Hematopoietic multipotent progenitor cell treated with erythropoietin and hydrocortisone succinate and interleukin-3 and kit ligand, for 15 days (in vitro differentiated cells): Measurements from ENCODE around the gene DNPH1.

Source experiments
- DNase-seq: peaks from one replicate; pipeline ENCODE4 v3.0.0-alpha.2; 2015; ENCODE audit warnings: low spot score

Gene DNPH1

GRCh38 chr6:43263314-43264178 is 34.3 kb upstream of the DNPH1 start:
- DNase-seq = peak; percentile 48

GRCh38 chr6:43262780-43263313 is 33.6 kb upstream of the DNPH1 start:
- DNase-seq = no peak

DNA sequence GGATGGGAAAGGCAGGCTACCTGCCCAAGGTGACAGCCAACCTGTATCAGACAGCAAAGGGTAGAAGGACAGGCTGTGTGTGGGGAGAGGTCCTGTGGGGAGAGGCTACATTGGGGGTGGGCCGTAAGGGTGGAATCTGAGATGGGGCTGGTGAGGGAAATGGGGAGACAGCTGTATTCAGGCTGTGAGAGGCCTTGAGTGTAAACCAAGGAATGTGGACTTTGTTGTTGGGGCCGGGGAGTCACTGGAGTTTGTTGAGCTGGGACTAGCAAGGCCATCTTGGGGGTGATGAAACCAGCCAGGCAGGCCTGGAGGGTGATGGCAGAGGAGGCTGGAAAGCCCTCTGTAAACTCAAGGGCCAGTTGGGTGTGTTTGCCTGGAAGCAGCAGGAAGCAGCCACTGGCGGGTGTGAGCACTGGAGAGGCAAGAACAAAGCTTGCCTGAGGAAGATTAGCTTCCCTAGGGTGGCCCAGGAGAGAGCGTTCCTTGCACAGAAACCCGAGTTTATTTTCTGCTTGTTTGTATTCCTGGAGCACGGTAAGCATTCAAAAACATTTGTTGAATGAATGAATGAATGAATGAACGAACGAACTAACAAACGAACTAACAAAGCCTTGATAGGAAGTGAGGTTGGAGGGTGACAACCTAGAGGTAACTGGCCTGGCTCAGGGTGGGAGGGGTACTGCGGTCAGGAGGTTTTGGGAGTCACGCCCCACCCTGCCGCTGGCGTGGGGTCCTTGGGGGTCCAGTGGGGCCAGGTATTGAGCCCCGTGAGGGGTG is 32.9 kb upstream of the DNPH1 start:
- no peak for DNase-seq

DNA sequence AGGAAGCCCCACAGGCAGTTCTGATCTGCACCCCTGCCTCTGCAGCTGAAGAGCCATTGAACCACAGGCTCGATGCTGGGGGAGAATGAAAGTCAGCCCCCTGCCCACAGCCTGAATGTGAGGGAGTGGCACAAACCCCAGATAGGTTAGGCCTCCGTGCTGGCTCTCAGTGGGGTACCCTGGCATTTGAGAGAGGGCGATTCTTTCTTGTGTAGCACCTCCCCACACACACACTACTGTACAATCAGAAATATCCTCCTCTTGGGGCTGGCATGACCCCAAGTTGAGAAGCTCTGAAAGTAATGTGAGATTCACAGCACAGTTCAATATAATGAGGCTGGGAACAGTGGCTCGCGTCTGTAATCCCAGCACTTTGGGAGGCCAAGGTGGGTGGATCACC is 31.9 kb upstream of the DNPH1 start:
- no peak for DNase-seq

DNA sequence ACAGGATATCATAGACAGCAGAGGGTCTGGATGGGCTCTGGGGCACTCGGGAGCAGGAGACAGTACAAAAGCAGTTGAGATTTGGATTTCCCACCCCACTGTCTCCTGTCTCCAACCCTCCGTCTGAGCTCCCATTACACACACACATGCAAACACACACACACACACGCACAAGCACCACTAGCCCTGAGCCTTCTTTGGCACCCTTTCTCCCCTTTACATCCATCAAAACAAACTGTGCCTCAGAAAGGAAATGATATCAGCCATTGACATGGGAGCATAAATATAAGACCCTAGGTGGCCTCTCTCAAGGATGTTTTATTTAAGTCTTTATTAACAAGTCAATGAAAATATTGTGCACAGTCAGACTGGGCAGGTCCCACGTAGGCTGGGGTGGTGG is 31.5 kb upstream of the DNPH1 start:
- DNase-seq = no peak

DNA sequence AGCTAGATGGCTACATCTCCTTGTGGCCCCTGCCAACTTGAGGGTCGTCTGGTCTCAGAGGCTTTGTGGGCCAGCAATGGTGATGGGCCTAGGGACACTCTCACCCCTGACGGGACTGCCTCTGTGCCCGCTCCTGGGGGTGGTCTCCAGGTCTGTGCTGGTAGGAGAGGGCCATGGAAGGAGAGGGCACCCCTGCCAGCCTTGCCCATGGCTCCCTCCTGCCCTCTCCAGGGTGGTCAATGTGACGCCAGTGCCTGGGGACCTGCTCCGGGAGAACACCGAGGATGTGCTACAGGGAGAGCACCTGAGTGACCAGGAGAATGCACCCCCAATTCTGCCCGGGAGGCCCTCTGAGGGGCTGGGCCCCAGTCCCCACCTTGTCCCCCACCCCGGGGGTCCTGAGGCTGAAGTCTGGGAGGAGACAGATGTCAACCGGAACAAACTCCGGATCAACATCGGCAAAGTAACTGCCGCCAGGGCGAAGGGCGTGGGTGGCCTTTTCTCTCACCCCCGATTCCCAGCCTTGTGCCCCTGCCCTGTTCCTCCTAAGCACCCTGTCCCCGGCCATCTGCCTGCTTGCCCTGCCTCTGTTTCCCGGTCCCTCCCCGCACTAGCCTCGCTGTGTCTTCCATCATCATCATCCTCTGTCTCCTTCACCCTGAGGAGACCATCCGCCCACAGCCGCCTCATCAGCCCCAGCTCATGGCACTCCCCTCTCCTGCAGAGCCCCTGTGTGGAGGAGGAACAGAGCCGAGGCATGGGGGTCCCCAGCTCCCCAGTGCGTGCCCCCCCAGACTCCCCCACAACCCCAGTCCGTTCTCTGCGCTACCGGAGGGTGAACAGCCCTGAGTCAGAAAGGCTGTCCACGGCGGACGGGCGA is 29.8 kb upstream of the DNPH1 start:
- no peak for DNase-seq

DNA sequence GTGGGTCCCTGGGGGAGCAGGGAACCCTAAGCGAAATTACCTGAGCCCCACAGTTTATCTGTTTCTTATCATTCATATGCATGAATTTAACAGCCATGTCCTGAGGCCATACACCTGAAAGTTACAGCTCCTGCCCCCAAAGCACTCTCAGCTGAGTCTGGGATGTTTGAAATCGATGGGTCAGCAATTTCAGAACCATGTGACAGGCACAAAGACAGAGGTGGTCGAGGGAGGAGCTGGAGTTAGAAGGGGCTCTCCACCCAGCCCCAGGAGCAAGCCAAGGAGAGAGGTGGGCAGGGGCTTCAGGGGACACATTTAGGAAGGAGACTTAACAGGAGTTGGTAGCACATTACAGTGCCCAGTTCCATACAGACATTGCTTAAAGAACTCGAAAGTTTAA is 28.9 kb upstream of the DNPH1 start:
- no peak for DNase-seq

GRCh38 chr6:43257367-43258145 is 28.3 kb upstream of the DNPH1 start:
- DNase-seq = no peak

DNA sequence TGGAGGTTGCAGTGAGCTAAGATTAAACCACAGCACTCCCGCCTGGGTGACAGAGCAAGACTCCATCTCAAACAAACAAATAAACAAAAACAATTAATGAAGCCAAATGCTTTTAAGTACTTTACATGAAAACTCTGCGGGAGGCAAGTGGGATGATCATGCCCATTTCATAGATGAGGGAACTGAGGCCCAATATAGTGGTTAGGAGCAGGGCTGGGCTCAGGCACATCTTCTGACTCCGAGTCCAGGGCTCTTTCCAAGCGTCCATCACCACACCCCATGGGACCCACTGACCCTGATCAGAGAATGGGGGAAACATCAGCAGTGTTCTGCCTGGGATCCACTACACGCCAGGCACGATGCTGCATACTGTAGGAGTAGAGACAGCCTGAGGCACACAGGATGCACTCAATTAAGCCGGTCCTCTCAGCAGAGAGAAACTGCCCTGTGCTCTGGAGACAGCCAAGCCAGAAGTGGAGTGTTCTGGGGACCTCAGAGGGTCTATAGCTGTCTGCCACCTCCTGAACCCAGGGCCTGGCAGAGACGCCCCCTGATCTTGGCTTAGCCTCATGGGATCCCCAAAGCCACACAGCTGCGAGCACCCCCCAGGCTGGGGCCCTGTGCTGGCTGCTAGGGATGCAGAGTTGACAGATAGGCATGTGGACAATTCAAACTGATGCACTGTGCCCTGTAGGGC is 27.5 kb upstream of the DNPH1 start:
- DNase-seq = no peak

DNA sequence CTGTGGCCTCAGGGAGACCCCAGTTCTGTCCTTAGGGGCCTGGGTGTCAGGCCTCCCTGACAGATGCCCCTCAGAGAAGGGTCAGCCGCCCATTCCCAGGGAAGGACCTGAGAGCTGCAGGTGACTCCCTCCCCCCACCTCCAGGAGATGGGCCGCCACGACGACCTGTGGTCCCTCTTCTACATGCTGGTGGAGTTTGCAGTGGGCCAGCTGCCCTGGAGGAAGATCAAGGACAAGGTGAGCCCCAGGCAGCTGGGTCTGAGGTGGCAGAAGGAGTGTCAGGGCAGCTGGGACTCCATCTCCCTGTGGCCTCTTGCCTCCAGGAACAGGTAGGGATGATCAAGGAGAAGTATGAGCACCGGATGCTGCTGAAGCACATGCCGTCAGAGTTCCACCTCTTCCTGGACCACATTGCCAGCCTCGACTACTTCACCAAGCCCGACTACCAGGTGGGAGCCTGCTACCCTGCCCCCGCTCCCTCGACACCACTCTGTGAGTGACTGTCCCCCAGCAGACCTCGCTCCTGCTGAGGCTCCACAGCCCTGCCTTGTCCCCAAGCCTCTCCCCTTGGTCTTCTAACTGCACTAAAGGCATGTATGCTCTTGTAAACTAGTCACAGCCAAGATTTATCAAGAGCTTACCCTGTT is 26.2 kb upstream of the DNPH1 start:
- no peak for DNase-seq

- no peak for DNase-seq
These were observed 25.6 kb upstream of the DNPH1 start for GRCh38 chr6:43254846-43255245.

GRCh38 chr6:43254138-43254817 is 25.0 kb upstream of the DNPH1 start:
- no peak for DNase-seq

DNA sequence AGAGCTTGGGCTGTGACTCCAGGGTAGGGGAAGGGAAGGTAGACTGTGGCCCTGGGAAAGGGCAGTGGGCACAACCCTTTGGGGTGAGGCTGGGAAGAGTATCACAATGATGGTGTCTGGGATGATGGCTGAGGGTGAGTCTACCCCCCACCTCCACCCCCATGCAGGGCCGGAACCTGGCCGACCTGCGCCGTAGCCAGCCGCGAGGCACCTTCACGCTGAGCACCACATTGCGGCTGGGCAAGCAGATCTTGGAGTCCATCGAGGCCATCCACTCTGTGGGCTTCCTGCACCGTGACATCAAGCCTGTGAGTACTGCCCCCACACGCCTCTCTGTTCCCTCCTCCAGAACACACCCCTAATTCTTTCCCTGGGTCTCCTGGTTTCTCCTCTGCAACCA is 24.1 kb upstream of the DNPH1 start:
- no peak for DNase-seq

- DNase-seq = no peak
These were observed 21.7 kb upstream of the DNPH1 start for GRCh38 chr6:43250992-43251373.

DNA sequence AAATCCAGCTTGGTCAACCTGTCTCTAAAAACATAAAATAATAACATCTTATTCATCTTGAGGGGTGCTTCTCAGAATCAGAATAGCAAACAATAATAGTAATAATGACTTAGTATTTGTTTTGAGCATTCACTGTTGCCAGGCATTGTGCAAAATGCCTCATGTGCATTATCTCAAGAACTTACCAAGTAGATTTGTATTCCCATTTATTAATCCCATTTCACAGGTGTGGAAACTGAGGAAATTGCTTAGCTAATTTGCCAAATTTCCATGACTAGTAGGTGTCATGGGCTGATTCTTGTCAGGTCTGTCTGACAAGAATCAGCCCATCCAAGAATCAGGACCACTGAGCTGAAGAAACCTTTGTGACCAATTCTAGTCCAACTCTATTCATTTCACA is 19.5 kb upstream of the DNPH1 start:
- no peak for DNase-seq

DNA sequence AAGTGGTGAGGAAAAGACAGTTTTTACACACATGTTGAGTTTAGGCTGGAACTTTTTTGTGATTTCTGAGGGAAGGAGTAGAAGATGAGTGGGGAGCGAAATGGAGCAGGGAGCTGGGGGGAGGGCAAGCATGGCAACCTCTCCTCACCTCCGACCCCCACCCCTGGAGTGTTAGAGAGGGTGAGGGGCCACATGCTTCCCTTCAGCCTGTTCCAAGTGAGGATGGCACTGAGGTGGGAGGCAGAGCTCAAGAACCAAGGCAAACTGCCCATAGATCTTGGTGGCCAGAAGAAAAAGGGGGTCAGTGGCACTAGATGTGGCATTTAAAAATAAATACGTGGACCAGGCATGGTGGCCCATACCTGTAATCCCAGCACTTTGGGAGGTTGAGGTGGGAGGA is 18.8 kb upstream of the DNPH1 start:
- DNase-seq = no peak

DNA sequence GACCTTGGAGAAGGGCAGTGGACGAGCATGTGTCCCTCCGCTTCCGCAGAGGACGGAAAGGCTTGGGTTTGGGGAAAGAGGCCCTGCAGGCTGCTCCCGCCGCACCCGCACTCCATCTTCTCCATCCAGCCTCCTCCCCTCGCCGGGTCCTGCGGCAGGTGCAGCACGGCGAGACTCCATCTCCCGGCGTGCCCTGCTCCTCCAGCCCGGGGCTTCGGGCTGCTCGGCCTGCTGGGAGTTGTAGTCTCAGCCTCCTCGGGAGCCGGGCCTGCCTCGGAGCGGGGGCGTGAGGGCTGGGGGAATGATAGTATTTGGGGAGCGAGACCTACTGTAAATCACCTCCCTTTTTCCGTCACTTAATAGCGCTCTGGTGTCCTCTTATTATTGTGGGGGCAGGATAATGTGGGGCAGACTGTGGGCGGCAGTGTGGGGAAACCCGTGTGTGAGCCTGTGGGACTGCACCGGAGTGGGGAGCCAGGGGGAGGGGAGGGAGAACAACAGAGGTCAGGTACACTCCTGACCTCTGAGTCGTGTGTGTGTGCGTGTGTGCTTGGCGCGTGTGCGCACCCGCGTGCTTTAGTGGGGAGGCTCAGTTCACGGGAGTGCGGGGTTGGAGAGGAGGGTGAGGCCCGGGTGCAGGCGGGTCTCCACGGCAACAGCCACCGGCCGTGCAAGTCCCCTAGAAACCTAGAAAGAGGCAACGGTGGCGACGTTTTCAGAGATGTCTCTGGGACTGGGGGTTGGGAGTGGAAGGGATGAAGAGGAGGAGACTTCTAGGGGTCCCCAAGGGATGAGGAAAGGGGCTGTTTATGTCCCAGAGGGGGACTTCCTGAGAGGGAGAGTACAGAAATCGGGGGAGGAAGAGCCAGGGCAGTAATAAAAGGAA is 18.1 kb upstream of the DNPH1 start:
- DNase-seq = peak; percentile 30

GRCh38 chr6:43246301-43247113 is 17.2 kb upstream of the DNPH1 start:
- no peak for DNase-seq
